ENCODE results near the gene TMEM273.

The TMEM273 gene

DNA sequence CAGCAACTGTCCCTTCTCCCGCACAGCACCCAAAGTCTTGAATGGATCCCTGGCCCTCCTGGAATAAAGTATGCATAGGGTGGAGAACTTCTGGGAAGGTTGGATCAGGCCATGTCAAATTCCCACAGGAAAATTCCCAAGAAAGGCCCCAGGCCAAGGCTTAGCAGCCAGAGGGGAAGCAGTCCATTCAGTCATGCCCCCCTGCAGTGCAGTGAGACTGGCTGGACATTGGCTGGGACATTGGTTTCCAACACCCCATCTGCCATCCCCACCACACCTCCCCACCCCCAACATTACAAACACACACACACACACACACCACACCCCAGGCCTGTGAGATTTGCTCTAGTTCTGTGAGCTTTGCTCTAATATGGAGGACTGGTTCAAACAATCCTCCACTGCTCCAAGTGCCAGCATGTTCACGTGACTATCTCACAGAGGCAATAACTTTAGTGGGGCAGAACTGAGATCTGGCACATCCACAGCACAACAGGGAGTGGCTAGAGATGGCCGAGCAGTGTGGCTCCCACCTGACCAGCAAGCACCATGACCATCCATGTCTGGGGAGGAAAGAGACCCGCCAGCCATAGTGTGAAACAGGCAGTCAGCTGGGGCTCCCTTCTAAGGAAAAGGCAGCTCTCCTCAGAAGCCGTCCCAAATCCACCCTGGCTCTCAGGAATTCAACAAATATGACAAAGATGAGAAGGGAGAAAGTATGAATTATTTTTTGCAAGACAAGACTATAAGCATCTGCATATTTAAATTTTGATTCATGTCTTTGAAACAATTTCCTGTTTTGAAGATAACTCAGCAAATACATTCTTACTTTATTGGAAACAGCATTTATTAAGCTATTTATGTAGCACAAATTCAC, 47.6 kb downstream of the TMEM273 start:
- no peak for DNase-seq (ENCODE audit: low read depth in 2 of 2)

DNA sequence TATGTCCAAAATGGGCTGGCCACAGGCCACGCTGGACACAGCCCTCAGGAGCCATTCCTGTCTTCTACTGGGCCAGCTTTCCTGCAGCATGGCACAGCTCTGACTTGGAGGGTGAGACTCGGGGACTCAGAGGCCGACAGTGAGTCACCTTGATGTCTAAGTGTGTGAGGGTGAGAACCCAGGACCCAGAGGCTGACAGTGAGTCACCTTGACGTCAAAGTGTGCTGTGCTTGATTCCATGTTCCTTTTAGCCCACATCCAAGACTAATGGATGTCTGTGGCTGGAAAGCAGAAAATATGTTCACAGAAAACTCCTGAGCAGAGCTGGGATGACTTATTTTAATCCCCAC, 48.4 kb downstream of the TMEM273 start:
- DNase-seq (ENCODE audit: low read depth in 2 of 2), result no peak

DNA sequence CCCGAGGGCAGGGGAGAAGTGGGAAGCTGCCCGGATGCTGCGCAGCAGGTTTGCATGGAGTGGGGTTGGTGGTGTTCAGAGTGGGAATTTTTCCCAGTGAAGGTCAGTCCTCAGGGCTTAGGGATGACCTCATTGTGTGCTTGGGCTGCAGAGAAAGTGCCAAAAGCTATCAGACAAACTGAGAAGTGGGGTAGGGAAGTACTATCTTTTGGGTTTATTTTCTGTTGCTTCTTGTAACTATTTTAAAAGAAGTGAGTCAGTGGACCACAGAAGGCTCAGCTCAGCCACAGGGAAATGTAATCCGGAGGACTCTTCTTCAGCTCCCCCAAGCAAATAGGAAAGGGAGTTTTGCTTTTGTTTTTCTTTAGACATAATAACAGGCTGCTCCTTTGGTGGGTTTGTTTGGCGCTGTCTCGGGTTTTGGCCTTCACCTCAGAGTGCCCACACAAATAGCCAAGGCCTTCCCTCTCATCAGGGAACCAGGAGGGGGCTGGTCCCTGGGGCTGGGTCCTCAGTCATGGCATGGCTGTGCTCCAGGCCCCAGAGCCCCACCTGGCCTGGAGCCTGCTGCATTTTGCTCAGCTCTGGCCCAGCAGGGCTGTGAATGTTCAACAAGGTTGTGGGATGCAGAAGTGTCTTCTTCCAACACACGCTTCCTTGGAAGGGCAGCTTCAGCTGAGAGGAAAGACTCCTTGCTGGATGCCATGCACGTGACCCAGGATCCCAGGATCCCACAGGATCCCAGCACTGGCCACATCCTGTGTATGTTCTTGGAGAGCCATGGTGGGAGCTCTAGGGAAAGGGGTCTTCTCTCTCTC, 49.0 kb downstream of the TMEM273 start:
- DNase-seq (ENCODE audit: low read depth in 2 of 2), result no peak

DNA sequence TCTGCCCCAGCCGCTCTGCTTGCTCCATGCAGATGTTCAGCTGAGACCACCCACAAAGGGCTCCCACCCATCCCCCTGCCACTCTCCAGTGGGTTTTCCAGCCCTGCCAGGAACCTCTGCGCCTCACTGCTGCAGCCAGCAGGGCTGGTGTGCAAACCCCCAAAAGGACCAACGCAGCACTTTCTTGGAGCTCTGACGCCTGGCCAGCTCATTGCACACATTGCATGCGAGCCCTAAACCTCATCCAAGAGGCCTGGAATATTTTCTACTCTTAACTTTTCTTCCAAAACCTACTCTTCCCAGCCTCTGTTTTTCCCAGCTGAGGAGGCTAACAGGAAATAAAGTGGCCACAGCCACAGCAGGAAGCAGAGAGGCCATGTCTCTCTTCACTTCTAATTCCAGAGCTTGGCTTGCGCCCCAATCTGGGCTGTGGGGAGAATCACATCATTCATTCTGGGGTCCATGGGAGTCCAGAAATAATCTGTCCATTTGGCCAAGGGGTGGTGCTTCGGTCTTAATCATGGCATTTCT, 49.8 kb downstream of the TMEM273 start:
- DNase-seq (ENCODE audit: low read depth in 2 of 2), result no peak

DNA sequence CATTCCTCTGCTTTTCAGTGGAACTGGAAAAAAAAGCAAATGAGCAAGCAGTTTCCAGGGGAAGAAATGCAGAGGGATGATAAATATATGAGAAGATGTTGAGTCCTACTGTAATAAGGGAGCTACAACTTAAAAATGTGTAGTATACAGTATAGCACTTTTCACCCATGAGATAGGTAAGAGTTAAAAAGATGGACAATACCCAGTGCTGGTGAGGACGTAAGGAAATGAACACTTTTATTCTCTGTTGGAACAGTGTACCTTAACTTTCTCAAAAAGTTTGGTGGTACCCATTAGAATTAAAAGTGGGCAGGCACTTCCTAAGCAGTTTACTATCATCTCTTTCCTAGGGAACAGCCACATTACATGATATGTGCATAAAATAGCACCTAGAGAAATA, 51.7 kb downstream of the TMEM273 start:
- no peak for DNase-seq (ENCODE audit: low read depth in 2 of 2)

DNA sequence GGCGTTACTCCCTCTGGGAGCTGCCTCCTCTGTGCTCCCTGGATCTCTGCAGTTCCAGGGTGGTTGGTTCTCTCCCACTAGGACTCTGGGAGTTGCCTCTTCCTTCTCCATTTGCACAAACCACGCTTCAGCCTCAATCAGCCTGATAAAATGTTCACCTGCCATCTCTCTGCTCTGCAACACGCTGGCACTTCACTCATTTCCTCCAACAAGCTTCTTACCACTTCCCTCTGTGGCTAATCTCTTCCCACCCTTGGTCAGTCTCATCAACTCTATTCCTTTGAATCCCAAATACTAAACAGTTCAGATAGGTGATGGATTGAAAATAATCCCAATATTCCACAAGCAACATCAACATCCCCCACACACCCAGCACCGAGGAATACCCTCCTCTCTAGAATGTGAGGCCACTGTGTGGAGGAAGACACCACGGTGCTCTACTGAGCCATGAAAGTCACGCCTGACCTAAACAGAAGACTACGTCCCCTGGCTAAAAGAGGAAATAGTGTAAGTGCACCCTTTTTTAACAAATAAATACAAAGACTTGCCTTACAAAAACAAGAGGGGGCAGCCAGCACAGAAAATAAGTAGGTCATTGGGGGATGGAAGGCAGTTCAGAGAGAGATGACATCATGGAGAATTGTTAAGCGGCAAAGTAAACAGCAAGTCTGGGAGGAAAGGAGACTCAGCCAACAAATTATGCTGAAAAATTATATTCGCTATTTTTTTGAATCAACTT, 52.4 kb downstream of the TMEM273 start:
- DNase-seq (ENCODE audit: low read depth in 2 of 2), result no peak

DNA sequence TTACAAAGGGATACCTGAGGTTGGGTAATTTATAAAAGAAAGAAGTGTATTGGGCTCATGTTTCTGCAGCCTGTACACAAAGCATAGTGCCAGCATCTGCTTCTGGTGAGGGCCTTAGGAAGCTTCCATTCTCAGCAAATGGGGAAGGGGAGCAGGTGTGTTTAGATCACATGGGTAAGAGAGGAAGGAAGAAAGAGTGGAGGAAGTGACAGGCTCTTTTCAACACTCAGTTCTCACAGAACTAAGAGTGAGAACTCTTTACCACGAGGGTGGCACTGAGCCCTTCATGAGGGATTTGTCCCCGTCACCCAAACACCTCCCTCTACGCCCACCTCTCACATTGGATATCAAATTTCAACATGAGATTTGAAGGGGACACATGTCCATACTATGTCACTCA, 53.9 kb downstream of the TMEM273 start:
- no peak for DNase-seq (ENCODE audit: low read depth in 2 of 2)

DNA sequence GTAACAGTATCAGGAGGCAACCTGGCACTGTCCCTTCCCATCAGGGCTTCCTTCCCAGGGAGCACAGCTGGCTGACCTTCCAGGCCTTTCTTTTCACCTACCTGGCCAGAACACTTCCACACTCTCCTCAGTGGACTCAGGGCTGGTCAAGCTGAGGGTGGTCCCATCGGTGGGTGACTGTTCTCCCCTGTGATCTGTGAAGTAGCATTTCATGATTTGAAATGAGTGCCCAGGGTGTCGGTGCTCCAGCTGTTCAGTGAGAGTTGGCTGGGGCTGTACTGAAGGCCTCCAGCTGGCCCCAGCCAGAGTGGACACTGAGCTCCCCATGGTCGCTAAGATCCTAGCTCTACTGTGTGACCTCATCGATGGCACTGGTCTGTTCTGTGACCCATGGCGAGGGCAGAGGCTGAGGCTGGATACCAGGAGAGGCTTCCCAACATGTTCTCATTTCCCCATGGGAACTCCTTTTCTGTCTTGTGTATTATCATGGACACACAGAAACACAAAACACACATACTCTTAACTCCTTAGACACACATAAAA, 54.4 kb downstream of the TMEM273 start, which contains the start of gene FAM170B:
TSS of gene FAM170B (minus strand) at position 316 of the 543 bp plus-strand sequence. CDS start at position 213, 103 bp downstream.
- DNase-seq (ENCODE audit: low read depth in 2 of 2), result no peak

DNA sequence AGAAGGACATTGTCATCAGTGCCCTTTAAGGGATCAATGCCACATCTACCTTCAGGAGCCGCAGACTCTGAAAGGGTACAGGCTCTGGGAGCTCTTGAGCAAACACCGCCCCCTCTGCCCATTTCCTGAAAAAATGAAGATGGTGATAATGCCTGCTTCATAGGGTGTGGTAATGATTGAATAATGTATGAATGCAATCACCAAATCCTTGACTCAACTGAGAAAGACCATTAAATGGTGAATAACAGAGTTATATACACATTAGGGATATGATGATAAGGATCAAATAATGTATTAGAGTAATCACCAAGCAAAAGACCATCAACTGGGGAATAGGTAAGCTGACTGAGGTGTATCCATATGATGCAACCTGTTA, 55.8 kb downstream of the TMEM273 start:
- no peak for DNase-seq (ENCODE audit: low read depth in 2 of 2)

DNA sequence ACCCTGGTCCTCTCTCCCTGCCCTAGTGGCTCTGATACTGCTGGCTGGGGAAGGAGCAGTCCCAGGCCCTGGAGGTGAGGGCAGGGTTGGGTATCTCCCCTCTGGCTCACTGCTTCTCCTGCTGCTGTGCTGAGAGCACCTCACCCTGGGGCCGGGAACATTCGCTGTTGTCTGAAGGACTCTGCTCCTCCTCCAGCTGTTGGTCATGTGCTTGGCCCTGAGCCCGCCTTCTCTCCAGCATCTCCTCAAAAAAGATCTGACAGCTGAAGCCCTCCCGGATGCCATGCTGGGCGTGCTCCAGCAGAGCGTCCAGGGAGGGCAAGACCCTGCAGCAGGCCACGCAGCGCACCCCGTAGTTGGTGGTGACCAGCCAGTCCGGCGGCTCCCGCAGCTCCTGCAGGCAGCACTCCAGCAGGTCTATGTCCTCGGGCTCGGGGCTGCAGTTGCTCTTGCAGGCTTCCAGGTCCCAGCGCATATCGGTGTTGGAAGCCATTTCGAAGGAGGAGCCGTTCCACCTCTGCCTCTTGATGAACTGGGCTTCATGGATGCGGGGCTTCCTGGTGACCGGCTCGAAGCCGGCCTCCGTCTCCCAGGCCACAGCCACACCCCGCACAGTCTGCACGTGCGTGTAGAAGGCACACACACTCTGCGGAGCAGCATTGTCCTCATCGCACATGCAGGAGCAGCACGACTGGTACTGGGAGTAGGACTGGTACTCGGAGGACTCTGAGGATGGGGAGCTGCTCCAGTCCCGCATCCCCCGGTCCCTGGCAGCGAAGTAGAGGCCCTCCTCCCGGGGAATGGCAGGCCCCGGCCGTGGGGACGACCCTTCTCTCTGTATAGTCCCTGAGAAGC, 56.5 kb downstream of the TMEM273 start:
- no peak for DNase-seq (ENCODE audit: low read depth in 2 of 2)

DNA sequence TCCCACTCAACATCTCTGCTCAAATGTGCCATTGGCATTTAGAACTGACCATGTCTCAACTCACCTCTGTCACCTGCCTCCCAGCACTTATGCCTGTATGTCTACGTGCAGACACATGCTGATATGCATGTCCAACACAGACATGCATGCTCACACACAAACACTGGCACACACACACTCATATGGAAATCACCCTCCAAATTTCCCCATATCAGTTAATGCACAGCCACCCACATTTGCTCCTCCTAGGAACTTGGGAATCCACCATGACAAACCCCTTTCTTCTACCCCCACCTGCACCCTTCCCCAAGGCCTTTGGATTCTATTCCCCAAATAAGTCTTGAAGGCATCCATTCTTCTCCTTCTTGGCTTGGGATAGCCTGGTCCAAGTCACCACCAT, 58.8 kb downstream of the TMEM273 start:
- DNase-seq (ENCODE audit: low read depth in 2 of 2), result no peak

DNA sequence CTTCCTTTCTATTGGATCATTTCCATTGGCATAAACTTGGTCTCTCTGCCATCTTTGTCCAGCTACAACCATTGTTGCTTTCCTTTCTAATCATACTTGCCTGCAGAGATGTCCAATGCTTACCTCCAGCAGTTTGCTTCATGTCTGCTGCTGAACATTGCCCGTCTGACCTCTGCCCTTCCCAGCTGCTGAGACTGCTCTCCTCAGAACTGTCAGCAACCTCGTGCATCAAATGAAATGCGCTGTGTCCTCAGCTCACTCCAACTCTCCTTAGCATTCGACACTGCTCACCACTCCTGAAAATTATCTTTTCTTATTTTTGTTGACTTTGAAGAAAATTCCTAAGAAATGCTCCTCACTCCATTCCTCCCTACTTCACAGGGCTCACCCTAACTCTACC, 59.3 kb downstream of the TMEM273 start:
- DNase-seq (ENCODE audit: low read depth in 2 of 2), result no peak

DNA sequence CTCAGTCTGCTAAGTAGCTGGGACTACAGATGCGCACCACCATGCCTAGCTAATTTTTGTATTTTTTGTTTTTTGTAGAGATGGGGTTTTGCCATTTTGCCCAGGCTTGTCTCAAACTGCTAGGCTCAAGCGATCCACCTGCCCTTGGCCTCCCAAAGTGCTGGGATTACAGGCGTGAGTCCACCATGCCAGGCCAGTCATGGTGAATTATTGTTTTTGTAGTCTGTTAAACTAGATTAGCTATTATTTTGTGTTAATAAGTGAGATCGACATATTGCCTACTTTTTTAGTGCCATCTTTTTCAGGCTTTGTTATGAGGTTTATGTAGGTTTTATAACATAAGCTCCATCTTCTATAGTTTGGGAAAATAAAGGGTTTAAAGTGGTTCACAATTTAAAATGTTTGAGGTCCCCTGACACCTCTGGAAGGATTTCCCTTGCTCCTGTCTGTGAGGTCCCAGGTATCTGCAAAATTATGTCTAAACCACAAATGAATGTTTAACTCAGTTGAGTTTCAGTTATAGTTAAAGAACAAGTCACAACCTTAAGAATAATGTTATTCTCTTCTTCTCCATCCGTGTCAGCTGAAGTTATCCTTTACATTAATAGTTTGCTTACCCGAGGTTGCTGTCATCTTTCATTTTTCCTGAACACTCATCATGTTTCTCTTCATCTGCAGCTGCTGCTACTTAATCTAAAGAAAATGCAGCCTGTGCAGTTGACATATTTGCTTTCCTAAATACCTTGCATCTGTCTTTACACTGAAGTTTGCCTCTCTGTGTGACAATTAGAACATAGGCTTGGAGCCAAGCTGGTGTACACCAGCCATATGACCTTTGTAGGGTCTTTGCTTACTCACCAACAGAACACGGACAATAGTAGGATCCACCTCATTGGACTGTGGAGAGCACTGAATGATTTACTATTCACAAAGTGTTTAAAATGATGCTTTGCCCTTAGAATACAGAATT, 63.9 kb downstream of the TMEM273 start:
- no peak for DNase-seq (ENCODE audit: low read depth in 2 of 2)

DNA sequence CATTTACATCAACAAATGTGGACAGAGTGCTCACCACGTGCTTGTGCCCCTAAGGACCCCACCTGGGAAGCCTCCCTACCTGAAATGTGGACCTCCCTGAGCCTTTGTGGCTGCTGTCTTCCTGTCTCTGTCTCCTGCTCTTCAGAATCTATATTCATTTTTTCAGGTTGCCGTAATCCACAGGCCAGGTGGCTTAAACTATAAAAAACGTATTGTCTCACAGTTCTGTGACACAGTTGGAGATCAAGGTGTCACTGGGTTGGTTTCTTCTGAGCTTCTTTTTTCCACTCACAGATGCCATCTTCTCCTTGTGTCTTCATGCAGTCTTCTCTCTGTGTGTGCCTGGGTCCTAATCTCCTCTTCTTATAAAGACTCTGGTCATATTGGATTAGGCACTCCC, 67.3 kb downstream of the TMEM273 start:
- no peak for DNase-seq (ENCODE audit: low read depth in 2 of 2)

DNA sequence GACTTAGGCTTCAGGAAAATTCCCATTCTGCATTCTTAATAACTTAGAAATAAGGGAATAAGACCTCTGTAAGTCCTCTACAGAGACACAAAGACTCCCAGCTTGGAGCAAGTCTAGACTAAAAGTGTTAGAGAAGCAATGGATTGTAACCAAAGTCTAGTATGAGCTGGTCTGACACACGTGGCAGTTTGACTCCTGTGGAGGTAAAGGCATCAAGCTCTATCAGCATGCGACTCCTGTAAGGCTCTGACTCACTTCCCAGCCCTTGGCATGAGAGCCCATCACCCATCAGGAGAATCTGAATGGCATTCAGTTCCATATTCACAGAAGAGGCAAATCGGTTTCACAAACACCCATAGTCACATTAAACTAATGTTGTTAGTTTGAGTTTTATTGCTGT, 68.4 kb downstream of the TMEM273 start:
- DNase-seq (ENCODE audit: low read depth in 2 of 2), result no peak

DNA sequence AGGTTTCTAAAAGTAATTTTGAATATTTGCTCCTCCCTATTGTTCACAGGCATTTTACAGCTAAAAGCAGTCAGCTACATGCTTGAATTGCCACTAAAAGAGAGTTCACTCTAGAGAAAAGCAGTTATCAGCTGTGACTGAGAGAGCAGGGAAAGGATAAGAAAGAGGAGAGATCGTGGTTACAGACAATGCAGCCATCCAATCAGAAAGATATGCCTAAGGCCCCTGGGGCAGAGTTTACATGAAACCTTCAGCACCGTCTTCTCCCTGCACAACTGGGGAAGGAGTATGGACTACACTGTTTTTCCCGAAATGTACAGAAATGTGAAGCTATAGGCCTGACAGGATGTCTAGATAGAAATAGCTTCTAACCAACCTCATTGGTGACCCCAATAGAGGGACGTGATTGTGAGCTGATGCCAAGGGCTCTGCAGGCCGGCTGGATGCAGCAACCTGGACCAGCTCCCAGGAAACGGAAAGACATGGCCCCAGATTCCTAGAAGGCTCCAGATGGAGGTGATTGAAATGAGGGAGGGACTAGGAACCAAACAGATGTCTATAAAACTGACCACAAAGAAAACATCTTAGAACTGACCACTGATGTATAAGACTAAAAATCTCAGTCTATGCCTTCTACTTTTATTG, 69.6 kb downstream of the TMEM273 start:
- DNase-seq (ENCODE audit: low read depth in 2 of 2), result no peak

DNA sequence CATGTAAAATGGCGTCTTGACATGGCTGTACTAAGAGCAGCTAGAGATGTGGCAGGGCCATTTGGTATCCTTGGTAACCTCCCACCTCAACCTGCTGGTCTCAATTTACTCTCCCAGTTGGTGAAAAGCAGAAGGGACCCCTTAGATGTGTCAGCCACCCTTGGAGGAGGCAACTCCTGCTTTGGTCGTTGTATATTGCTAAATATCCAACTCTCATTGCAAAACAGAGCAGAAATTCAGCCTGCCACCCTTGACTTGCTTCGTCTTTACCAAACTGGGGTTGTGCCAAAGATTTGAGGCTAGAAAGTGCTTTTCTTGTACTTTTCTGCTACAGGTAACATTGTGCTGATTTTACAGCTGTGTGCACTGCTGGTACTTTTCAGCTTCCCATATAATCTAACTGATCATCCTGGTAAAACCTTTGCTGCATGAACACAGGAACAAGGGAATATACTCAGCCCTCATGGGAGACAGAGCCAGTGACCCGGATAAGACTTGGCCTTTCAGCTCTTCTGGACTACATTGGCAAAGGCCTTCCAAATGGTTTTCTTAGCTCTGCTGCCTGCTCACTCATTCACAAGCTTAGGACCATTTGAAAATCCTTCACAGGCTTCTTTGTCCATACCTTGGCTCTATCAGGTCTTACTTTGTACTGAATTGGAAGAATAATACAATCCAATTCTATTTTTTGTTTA, 70.7 kb downstream of the TMEM273 start:
- no peak for DNase-seq (ENCODE audit: low read depth in 2 of 2)
